GM18502 (cell line): Measurements from ENCODE around the gene OTUD1.

Experiments used
- ATAC-seq: cut with Tn5 transposase; IDR thresholded peaks from one replicate; pipeline ENCODE4 v1.9.1; 2021; ENCODE audit warnings: mild to moderate bottlenecking; ENCODE audit not compliant: unreplicated experiment, poor library complexity

The OTUD1 gene

DNA sequence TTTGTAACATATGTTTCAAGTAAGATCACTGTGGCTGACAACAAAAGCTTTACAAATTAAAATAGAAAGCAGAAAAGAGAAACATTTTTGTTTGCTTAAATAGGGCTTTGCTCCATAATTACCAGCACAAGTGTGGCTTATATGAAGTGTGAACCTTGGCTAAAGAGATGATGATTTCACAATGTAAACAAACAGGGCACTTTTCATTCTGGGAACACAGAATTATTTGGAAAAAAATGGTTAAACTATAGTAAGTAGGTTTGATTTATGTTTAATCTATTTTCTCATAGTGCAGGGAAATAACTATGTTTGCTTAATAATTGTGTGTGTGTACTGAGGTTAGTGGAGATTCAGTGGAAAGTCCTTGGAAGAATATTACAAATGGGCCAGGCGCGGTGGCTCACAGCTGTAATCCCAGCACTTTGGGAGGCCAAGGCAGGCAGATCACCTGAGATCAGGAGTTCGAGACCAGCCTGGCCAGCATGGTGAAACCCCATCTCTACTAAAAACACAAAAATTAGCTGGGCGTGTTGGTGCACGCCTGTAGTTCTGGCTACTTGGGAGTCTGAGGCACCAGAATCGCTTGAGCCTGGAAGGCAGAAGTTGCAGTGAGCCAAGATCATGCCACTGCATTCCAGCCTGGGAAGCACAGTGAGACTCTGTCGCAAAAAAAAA lies 19.1 kb upstream of the OTUD1 start:
- ATAC-seq: no peak

GRCh38 chr10:23421397-23421796 lies 17.5 kb upstream of the OTUD1 start:
- ATAC-seq: no peak

DNA sequence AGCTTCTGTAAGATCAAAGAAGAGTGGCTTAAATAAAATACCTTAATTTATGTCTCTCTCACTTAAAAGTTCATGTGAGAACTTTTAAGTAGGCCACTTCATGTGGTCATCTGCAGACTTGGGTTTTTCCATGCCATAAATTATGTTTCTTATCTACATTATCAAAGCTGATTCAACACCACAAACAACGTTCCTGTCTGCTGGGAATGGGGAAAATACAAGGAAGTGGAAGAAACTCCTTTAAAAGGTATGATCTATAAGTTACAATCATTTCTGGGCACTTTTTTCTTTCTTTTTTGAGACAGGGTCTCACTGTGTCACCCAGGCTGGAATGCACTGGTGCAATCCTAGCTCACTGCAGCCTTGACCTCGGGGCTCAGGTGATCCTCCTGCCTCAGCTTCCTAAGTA lies 16.9 kb upstream of the OTUD1 start:
- ATAC-seq: no peak

DNA sequence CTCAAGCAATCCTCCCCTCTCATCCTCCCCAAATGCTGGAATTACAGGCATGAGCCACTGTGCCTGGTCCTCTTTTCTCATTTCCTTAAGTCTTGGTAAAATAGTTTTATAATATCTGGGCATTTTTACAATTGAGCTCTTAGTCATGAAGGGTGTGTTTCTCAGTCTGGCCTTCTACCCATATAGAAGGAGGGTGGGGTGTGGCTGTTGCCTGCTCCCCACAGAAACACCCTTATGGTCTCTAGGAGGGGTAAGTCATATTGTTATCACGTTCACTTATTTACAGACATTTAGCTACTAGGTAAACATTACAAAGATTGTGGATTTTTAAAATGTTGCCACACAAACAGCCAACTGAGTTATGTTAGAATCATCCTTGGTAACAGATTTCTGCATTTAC lies 6.7 kb upstream of the OTUD1 start:
- ATAC-seq: no peak

DNA sequence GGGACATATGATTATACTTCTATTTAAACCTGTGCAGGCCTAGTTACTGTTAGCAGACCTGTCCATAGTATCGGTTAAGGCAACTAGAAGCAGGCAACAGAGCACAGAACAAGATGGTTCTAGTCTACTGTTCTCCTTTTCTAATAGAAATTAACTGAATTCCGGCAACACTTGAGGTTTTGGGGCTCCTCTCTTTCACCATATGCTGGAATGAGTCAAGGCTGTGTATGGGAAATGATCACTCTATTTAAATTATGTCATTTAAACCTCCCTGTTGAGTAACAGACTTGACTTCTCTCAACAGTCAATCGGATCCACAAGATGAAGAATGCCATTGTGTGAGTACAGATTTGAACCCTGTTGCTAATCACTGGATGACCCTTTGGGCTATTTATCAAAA lies 6.2 kb upstream of the OTUD1 start:
- ATAC-seq: no peak

- no peak for ATAC-seq
Measured at GRCh38 chr10:23433701-23434100, 5.2 kb upstream of the OTUD1 start.

GRCh38 chr10:23435378-23435777 lies 3.5 kb upstream of the OTUD1 start:
- ATAC-seq: no peak

DNA sequence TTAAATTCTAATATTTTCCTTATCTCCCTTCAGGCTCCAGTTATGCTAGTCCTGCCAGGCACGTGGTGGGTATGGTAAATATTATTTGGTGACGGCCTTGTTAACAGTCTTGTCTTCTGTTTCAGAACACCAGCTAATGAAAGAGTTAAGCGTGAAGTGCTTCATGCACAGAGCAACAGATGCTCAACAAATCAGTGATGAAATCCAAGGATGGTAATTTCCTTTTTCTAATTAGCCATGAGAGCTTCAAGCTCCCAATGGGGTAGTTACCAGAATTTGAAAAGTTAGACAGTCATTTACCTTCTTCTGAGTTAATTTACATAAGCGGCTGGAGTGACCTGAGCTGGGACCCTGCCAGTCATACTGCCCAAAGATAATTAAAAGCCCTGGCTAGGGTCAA lies 1.9 kb upstream of the OTUD1 start:
- ATAC-seq: no peak

GRCh38 chr10:23437963-23438546 lies 820 bp upstream of the OTUD1 start:
- no peak for ATAC-seq

GRCh38 chr10:23439452-23439960 lies 631 bp downstream of the OTUD1 start:
- ATAC-seq: peak; percentile 14

DNA sequence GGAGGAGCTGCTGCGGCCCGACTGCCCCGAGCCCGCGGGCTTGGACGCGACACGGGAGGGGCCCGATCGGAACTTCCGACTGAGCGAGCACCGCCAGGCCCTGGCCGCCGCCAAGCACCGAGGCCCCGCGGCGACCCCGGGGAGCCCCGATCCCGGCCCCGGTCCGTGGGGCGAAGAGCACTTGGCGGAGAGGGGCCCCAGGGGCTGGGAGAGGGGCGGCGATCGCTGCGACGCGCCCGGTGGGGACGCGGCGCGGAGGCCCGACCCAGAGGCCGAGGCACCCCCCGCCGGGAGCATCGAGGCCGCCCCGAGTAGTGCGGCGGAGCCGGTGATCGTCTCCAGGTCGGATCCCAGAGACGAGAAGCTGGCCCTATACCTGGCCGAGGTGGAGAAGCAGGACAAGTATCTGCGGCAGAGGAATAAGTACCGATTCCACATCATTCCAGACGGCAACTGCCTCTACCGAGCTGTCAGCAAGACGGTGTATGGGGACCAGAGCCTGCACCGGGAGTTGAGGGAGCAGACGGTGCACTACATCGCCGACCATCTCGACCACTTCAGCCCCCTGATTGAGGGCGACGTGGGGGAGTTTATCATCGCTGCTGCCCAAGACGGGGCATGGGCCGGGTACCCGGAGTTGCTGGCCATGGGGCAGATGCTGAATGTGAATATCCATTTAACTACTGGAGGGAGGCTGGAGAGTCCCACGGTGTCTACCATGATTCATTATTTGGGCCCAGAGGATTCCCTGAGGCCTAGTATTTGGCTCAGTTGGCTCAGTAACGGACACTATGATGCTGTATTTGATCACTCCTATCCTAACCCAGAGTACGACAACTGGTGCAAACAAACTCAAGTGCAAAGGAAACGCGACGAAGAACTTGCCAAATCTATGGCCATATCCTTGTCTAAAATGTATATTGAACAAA lies 1.4 kb downstream of the OTUD1 start:
- ATAC-seq: peak; percentile 20

DNA sequence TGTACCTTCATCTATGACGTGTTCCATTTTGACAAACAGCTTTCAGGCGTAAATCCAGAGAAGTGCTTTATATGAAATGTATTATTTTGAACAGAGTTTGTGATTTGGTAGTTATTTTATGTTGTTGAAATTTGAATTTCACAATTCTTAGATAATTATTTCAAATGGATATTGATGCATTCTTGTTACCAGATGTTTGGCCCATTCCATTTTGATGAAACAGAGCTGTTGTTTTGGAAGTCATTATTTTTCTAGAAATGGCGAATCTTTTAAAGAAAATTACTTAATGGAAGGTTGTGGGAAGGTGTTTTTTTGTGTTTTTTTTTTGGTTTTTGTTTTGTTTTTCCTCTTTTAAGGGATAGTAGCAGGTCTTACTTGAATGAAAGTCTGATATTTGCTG lies 2.4 kb downstream of the OTUD1 start:
- ATAC-seq: no peak

GRCh38 chr10:23442936-23443335 lies 4.1 kb downstream of the OTUD1 start:
- ATAC-seq: no peak

GRCh38 chr10:23445591-23445990 lies 6.7 kb downstream of the OTUD1 start:
- ATAC-seq: no peak

- ATAC-seq: no peak
Measured at GRCh38 chr10:23448323-23448722, 9.4 kb downstream of the OTUD1 start.

DNA sequence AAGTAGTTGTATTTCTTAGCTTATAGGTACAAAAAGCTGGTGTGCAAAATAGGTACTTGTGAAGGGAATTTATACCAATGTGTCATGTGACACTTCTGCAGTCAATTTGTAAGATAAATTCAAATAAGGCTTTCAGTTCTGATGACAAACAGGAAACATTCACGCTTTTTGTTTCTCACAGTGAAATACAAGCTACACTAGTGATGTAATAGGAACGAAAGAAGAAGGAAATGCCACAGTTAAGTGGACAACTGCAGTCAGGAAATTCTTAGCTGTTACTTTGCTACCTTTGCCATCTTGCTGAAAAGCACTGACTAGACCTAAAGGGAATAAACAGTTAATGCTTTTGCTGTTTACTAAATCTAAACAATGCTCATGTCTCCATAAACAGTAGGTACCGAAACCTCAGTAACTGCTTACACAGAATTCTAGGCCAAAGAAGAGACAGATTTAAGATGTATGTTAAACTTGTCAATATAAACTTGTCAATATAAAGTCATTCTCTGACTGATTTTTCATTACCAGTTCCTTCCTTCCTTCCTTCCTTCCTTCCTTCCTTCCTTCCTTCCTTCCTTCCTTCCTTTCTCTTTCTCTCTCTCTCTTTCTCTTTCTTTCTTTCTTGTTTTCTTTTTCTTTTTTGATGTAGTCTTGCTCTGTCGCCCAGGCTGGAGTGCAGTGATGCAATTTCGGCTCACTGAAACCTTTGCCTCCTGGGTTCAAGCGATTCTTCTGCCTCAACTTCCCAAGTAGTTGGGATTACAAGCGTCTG lies 10.1 kb downstream of the OTUD1 start:
- ATAC-seq: peak; percentile 93

DNA sequence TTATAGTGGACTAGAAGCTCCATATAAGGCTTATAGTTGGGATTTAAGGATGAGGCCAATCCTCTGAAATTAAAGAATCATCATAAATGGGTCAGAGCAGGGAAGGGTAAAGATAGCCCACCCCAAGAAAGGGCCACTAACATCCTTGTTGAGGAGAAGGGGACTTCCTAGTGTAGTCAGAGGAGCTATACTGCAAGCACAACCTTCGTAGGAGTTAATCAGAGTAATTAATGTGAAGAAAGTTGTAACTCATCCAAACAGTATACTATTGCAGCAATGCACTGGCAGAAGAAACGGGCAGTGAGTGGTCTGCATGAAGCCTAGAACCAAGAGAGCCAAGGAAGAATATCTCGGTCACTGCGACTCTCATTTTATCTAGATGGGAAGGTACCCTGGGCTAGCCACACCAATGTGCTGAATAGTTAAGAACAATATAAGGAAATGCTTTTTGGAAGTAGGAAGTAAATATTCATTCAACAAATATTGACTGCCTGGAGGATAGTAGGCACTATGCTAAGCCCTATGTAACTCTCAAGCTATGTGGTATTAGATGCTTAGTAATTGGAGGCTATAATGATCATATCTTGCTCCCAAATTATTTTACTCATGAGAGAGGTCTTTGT lies 13.3 kb downstream of the OTUD1 start:
- no peak for ATAC-seq

GRCh38 chr10:23453465-23453864 lies 14.6 kb downstream of the OTUD1 start:
- ATAC-seq: no peak

GRCh38 chr10:23457632-23458417 lies 18.9 kb downstream of the OTUD1 start:
- no peak for ATAC-seq
